HepG2 (cell line): ENCODE data around the gene MAPK1. TPM values are rescaled to one million over a fixed set of nuclear protein-coding genes. Genes with fewer than 3 reads are reported as not detected.

Experiments
- ATAC-seq: fragments of 200-7000 bp; cut with Tn5 transposase; 3 replicates; pipeline ENCODE4 v1.9.1; 2020; ENCODE audit warnings: mild to moderate bottlenecking, moderate library complexity
- BruUV-seq: library from RNA; stranded (reverse); fragments of 400-500 nt; replicated peaks from 2 replicates; lab custom pipeline; 2021; lab: Mats Ljungman, UMichigan
- CTCF ChIA-PET: fragments of 300-600 bp; formaldehyde crosslinking; extraction: SDS; loops from one replicate; lab custom pipeline; 2021; ENCODE audit warnings: low total read pairs, inconsistent platforms, low intra/inter-chr PET ratio; lab: Yijun Ruan, JAX
- POLR2A ChIA-PET: fragments of 350-600 bp; sonication (Branson Sonifier 250); formaldehyde crosslinking; loops from one replicate; lab custom pipeline; 2020; ENCODE audit warnings: antibody characterized with exemption, inconsistent platforms; lab: Yijun Ruan, JAX
- DNase-seq: peaks from one replicate; pipeline ENCODE4 v3.0.0-alpha.2; 2015; ENCODE audit warnings: low spot score
- FAIRE-seq: peaks from 3 replicates; lab custom pipeline; 2011; peaks lifted over from hg19 to GRCh38; lab: Jason Lieb, UNC
- H2AFZ ChIP-seq: one replicate; pipeline ENCODE4 v1.6.1; 2011; ENCODE audit warnings: low read length, inconsistent platforms
- H3K27ac ChIP-seq: fragments of 300-600 bp; 3 replicates; pipeline ENCODE4 v1.8.0; 2011; ENCODE audit warnings: mixed run types, mild to moderate bottlenecking, mixed read lengths, low read length, inconsistent platforms; ENCODE audit not compliant: insufficient read depth; ENCODE audit errors: extremely low read length
- H3K27me3 ChIP-seq, 2 experiments: fragments of 200-600 bp in 1 of 2; 2 replicates in 1 of 2; 3 replicates in 1 of 2; pipeline versions ENCODE4 v1.6.0 to v1.8.0; 2011; ENCODE audit warnings: low read length in 2 of 2, mild to moderate bottlenecking in 2 of 2, moderate library complexity in 2 of 2, inconsistent platforms in 1 of 2; ENCODE audit not compliant: insufficient read depth in 2 of 2, control insufficient read depth in 1 of 2
- H3K36me3 ChIP-seq, 2 experiments: fragments of 200-600 bp in 1 of 2; replicated peaks in 1 of 2; 2 replicates in 1 of 2; 3 replicates in 1 of 2; pipeline versions ENCODE4 v1.5.1 to v1.8.0; 2011; ENCODE audit warnings: low read length in 2 of 2, inconsistent platforms in 1 of 2; ENCODE audit not compliant: insufficient read depth in 2 of 2, control insufficient read depth in 1 of 2
- H3K4me1 ChIP-seq: 2 replicates; pipeline ENCODE4 v1.5.1; 2012; ENCODE audit warnings: low read length, inconsistent platforms; ENCODE audit not compliant: insufficient read depth
- H3K4me2 ChIP-seq: 2 replicates; pipeline ENCODE4 v1.6.0; 2011; ENCODE audit warnings: low read depth, low read length, inconsistent platforms
- H3K4me3 ChIP-seq, 3 experiments: fragments of 200-600 bp in 1 of 3; sonication (generic), shearing (Covaris generic) in 1 of 3; replicated peaks in 1 of 3; 2 replicates each; pipeline ENCODE4 v1.5.1; 2011 to 2016; ENCODE audit warnings: low read length in 3 of 3, inconsistent platforms in 2 of 3, low read depth in 2 of 3, mild to moderate bottlenecking in 2 of 3, control low read depth in 1 of 3, mixed read lengths in 1 of 3; ENCODE audit not compliant: insufficient read depth in 1 of 3
- H3K79me2 ChIP-seq: one replicate; pipeline ENCODE4 v1.6.1; 2011; ENCODE audit warnings: low read length, inconsistent platforms; ENCODE audit not compliant: insufficient read depth
- H3K9ac ChIP-seq: 2 replicates; pipeline ENCODE4 v1.6.0; 2011; ENCODE audit warnings: mild to moderate bottlenecking, low read depth, low read length, inconsistent platforms; ENCODE audit not compliant: insufficient read depth
- H3K9me3 ChIP-seq: 2 replicates; pipeline ENCODE4 v1.5.1; 2012; ENCODE audit warnings: mild to moderate bottlenecking, low read length
- H4K20me1 ChIP-seq: 2 replicates; pipeline ENCODE4 v1.6.0; 2011; ENCODE audit warnings: inconsistent platforms, mild to moderate bottlenecking, low read length, moderate library complexity; ENCODE audit not compliant: insufficient read depth
- BATF2 ChIP-seq: sonication (generic); formaldehyde crosslinking; IDR thresholded peaks from 2 replicates; pipeline ENCODE4 v1.8.0; 2022; ENCODE audit warnings: mild to moderate bottlenecking, missing genetic modification reagents, moderate library complexity
- E2F2 ChIP-seq: sonication (generic); formaldehyde crosslinking; IDR thresholded peaks from 2 replicates; pipeline ENCODE4 v1.4.0; 2020; ENCODE audit warnings: missing genetic modification reagents, borderline replicate concordance
- FOXO1 ChIP-seq: sonication (generic); formaldehyde crosslinking; IDR thresholded peaks from 2 replicates; pipeline ENCODE4 v1.4.0; 2020; ENCODE audit warnings: missing genetic modification reagents
- HNRNPUL1 ChIP-seq: fragments of 200-400 bp; formaldehyde crosslinking; IDR thresholded peaks from 2 replicates; pipeline ENCODE4 v1.6.1; 2017; ENCODE audit warnings: low read depth, mild to moderate bottlenecking, low read length, moderate library complexity
- NR1H2 ChIP-seq: sonication (generic); formaldehyde crosslinking; IDR thresholded peaks from 2 replicates; pipeline ENCODE4 v1.8.1; 2022; ENCODE audit warnings: low read depth, missing genetic modification reagents, borderline replicate concordance
- POLR2G ChIP-seq: fragments of 200-400 bp; formaldehyde crosslinking; IDR thresholded peaks from 2 replicates; pipeline ENCODE4 v1.6.1; 2018; ENCODE audit warnings: mild to moderate bottlenecking, low read depth, low read length, moderate library complexity
- SNAPC4 ChIP-seq: sonication (generic); formaldehyde crosslinking; IDR thresholded peaks from 2 replicates; pipeline ENCODE4 v1.4.0; 2020; ENCODE audit warnings: mild to moderate bottlenecking, missing genetic modification reagents
- ZBTB20 ChIP-seq: sonication (generic); formaldehyde crosslinking; IDR thresholded peaks from 2 replicates; pipeline ENCODE4 v1.8.1; 2023; ENCODE audit warnings: missing genetic modification reagents, low read depth, mild to moderate bottlenecking, borderline replicate concordance
- ZFP36 ChIP-seq: fragments of 150-350 bp; IDR thresholded peaks from 2 replicates; pipeline ENCODE4 v1.6.1; 2018; ENCODE audit warnings: borderline replicate concordance, low read length, low read depth; ENCODE audit not compliant: partially characterized antibody
- ZFP90 ChIP-seq: sonication (generic); formaldehyde crosslinking; IDR thresholded peaks from 2 replicates; pipeline ENCODE4 v1.8.0; 2022; ENCODE audit warnings: missing genetic modification reagents, mild to moderate bottlenecking, inconsistent platforms, borderline replicate concordance
- WGBS: methylation state at CpG from one replicate; pipeline ENCODE4 v1.1.6; 2017; ENCODE audit warnings: low lambda C conversion rate; 5-methylcytosine and 5-hydroxymethylcytosine counted together
- in situ Hi-C: cut with HindIII; loops from 2 replicates; pipeline ENCODE4 v1.10.0; 2017; ENCODE audit warnings: low pct_unique_long_range_greater_than_20kb; ENCODE audit not compliant: extremely low pct_ligation_motif_present
- intact Hi-C: fragments of 100-400 bp; cut with micrococcal nuclease; formaldehyde crosslinking; loops from one replicate; pipeline ENCODE4 v1.10.0; 2022; ENCODE audit not compliant: unreplicated experiment
- polyA plus RNA-seq, 8 experiments: library from polyadenylated mRNA; depleted of rRNA in 3 of 8; stranded (reverse) in 7 of 8; unstranded in 1 of 8; fragments of >200 nt; fragmentation: Illumina TruSeq in 4 of 8; extraction: Trizol in 4 of 8; gene quantifications; 2 replicates each; pipeline versions ENCODE4 v1.2.1 to v1.2.3, GENCODE V29; 2011 to 2016; ENCODE audit warnings: low read depth in 4 of 8, missing spikeins in 1 of 8, mixed read lengths in 1 of 8; ENCODE audit not compliant: insufficient read depth in 1 of 8
- total RNA-seq, 5 experiments: library from RNA; depleted of rRNA; stranded (reverse); fragments of >200 nt; fragmentation: Illumina TruSeq; extraction: Trizol; gene quantifications; 2 replicates each; pipeline ENCODE4 v1.2.3, GENCODE V29; 2016; ENCODE audit warnings: low read depth in 1 of 5
- TF ChIP-seq, protein P1 (sequence below): sonication (generic); formaldehyde crosslinking; IDR thresholded peaks from 2 replicates; pipeline ENCODE4 v1.5.1; 2020; ENCODE audit warnings: missing genetic modification reagents, mild to moderate bottlenecking, borderline replicate concordance

MAPK1 gene
- total and polyA plus RNA-seq, 2 of the 13 experiments (the other 11 are each of a cell fraction or from before 2014, with no cell fraction given), result 107 to 114 TPM

DNA sequence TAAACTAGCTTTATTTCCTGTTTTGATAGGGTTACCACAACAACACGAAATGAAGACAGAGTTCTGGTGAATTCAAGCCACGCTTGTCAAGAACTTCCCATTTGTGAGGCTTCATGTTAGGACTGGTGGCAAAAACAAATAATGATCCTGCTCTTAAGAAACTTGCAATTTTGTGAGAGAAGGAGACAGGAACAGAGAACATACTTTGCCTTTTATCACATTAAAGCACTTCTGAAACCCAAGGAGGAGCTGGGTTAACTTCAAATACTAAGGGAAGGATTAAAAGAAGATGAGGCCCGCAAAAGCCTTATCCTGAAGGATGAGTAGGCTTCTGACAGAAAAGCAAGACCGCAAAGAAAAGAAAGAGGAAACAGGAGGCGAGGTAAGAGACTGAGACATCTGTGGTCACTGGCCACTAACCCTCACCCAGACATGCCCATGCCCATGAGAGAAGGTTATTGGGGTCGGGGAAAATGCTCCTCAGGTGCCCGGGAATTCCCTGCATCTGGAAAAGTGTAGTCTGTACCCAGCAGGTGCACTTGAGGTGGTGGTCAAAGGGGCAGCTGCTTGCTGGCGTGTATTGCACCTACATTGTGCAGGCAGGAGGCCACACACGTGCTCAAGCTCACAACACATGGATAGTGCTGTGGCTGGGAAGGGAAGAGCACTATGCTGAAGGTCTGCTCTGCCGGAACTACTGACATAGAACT, 50.5 kb downstream of the MAPK1 start:
- no peak overlapping the region for H2AFZ ChIP-seq
- CTCF ChIA-PET, result no interaction called here
- H3K36me3 ChIP-seq, result peaks cover 0 to 17% of the 10 kb centered on the region in 2 experiments; a peak in 2 of 5 replicates
- H3K4me1 ChIP-seq, result no peaks in the 10 kb centered on the region
- H3K27ac ChIP-seq, result no peak overlapping the region
- BruUV-seq, result no TSS peak
- no peak overlapping the region for H3K4me3 ChIP-seq
- H3K9me3 ChIP-seq, result no peaks in the 10 kb centered on the region
- intact Hi-C loops (no loop called here), in situ Hi-C loops (no loop called here)
- H3K79me2 ChIP-seq, result peaks cover 73% of the 10 kb centered on the region
- H3K27me3 ChIP-seq, result no peaks in the 10 kb centered on the region
- WGBS, result 97% methylated on average over 10 of the region's 10 CpGs
- H3K9ac ChIP-seq, result no peak overlapping the region
- no peak for DNase-seq
- H3K4me2 ChIP-seq, result no peak overlapping the region
- FAIRE-seq, result no peak
- ATAC-seq, result 0 out of 3 replicates have a peak, but pooled peaks have one; percentile 28
- H4K20me1 ChIP-seq, result peaks cover 11% of the 10 kb centered on the region; the same call in 1 of the 2 replicates
- POLR2A ChIA-PET, result no interaction called here
- TF ChIP-seq ZFP36 (no peak), HNRNPUL1 (no peak), FOXO1 (CRISPR knock-in tag) (no peak), NR1H2 (CRISPR knock-in tag) (no peak), ZBTB20 (no peak), POLR2G (no peak), ZFP90 (no peak), SNAPC4 (CRISPR knock-in tag) (no peak), BATF2 (CRISPR knock-in tag) (no peak), E2F2 (CRISPR knock-in tag) (no peak)
- TF ChIP-seq, protein P1, sequence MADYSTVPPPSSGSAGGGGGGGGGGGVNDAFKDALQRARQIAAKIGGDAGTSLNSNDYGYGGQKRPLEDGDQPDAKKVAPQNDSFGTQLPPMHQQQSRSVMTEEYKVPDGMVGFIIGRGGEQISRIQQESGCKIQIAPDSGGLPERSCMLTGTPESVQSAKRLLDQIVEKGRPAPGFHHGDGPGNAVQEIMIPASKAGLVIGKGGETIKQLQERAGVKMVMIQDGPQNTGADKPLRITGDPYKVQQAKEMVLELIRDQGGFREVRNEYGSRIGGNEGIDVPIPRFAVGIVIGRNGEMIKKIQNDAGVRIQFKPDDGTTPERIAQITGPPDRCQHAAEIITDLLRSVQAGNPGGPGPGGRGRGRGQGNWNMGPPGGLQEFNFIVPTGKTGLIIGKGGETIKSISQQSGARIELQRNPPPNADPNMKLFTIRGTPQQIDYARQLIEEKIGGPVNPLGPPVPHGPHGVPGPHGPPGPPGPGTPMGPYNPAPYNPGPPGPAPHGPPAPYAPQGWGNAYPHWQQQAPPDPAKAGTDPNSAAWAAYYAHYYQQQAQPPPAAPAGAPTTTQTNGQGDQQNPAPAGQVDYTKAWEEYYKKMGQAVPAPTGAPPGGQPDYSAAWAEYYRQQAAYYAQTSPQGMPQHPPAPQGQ (CRISPR knock-in tag), result no peak
